Loucy (cell line): ENCODE measurements around the gene TMEM37.
"Not testable (repeated sequence)": the region's sequence is repeated elsewhere in the genome, so short reads cannot be mapped to it uniquely, and the experiment has no call there.

Experiments
- H2AFZ ChIP-seq: fragments of 200-600 bp; sonication (generic); 2 replicates; pipeline ENCODE4 v1.6.0; 2016; ENCODE audit warnings: antibody characterized with exemption, mild to moderate bottlenecking, low read length, moderate library complexity
- H3F3A ChIP-seq: fragments of 200-600 bp; 2 replicates; pipeline ENCODE4 v1.6.0; 2016; ENCODE audit warnings: antibody characterized with exemption, low read depth, mild to moderate bottlenecking
- H3K27me3 ChIP-seq: fragments of 200-600 bp; sonication (generic); 2 replicates; pipeline ENCODE4 v1.6.1; 2014; ENCODE audit warnings: low read length, mild to moderate bottlenecking; ENCODE audit not compliant: insufficient read depth, poor library complexity, severe bottlenecking
- H3K36me3 ChIP-seq: fragments of 200-600 bp; sonication (generic); 2 replicates; pipeline ENCODE4 v1.6.1; 2016; ENCODE audit warnings: low read length; ENCODE audit not compliant: insufficient read depth
- H3K4me1 ChIP-seq: fragments of 200-600 bp; sonication (generic); 2 replicates; pipeline ENCODE4 v1.5.1; 2014; ENCODE audit warnings: low read length, mild to moderate bottlenecking; ENCODE audit not compliant: insufficient read depth, poor library complexity, severe bottlenecking
- H3K4me2 ChIP-seq: fragments of 200-600 bp; sonication (generic); 2 replicates; pipeline ENCODE4 v1.6.0; 2014; ENCODE audit warnings: antibody characterized with exemption, low read length, low read depth, mild to moderate bottlenecking; ENCODE audit not compliant: poor library complexity, severe bottlenecking
- H3K4me3 ChIP-seq: fragments of 200-600 bp; sonication (generic); 2 replicates; pipeline ENCODE4 v1.5.1; 2014; ENCODE audit warnings: low read length, mild to moderate bottlenecking, mixed read lengths; ENCODE audit not compliant: poor library complexity, severe bottlenecking
- H3K79me2 ChIP-seq: fragments of 200-600 bp; sonication (generic); 2 replicates; pipeline ENCODE4 v1.6.1; 2014; ENCODE audit warnings: low read length; ENCODE audit not compliant: insufficient read depth
- H3K9ac ChIP-seq: fragments of 200-600 bp; sonication (generic); 2 replicates; pipeline ENCODE4 v1.6.0; 2014; ENCODE audit warnings: mild to moderate bottlenecking, low read depth, low read length, moderate library complexity; ENCODE audit not compliant: poor library complexity, severe bottlenecking
- H3K9me2 ChIP-seq: fragments of 200-600 bp; sonication (generic); replicated peaks from 2 replicates; pipeline ENCODE4 v1.6.1; 2016; ENCODE audit warnings: low read depth, low read length, mixed read lengths
- H3K9me3 ChIP-seq: fragments of 200-600 bp; sonication (generic); 2 replicates; pipeline ENCODE4 v1.6.1; 2014; ENCODE audit warnings: mild to moderate bottlenecking, antibody characterized with exemption, low read length, low read depth; ENCODE audit not compliant: insufficient read depth
- H4K20me1 ChIP-seq: fragments of 200-600 bp; sonication (generic); 2 replicates; pipeline ENCODE4 v1.6.0; 2014; ENCODE audit warnings: antibody characterized with exemption, low read length, mild to moderate bottlenecking; ENCODE audit not compliant: insufficient read depth, poor library complexity, severe bottlenecking
- EZH2phosphoT487 ChIP-seq: fragments of 200-600 bp; IDR thresholded peaks from 2 replicates; pipeline ENCODE4 v1.6.1; 2018; ENCODE audit warnings: antibody characterized with exemption, mild to moderate bottlenecking, moderate library complexity, borderline replicate concordance
- TF ChIP-seq, protein P1 (sequence below): fragments of 200-600 bp; sonication (generic); conservative IDR thresholded peaks from 2 replicates; pipeline ENCODE4 v1.5.1; 2014; ENCODE audit warnings: mild to moderate bottlenecking, antibody characterized with exemption, low read length

TMEM37 gene

DNA sequence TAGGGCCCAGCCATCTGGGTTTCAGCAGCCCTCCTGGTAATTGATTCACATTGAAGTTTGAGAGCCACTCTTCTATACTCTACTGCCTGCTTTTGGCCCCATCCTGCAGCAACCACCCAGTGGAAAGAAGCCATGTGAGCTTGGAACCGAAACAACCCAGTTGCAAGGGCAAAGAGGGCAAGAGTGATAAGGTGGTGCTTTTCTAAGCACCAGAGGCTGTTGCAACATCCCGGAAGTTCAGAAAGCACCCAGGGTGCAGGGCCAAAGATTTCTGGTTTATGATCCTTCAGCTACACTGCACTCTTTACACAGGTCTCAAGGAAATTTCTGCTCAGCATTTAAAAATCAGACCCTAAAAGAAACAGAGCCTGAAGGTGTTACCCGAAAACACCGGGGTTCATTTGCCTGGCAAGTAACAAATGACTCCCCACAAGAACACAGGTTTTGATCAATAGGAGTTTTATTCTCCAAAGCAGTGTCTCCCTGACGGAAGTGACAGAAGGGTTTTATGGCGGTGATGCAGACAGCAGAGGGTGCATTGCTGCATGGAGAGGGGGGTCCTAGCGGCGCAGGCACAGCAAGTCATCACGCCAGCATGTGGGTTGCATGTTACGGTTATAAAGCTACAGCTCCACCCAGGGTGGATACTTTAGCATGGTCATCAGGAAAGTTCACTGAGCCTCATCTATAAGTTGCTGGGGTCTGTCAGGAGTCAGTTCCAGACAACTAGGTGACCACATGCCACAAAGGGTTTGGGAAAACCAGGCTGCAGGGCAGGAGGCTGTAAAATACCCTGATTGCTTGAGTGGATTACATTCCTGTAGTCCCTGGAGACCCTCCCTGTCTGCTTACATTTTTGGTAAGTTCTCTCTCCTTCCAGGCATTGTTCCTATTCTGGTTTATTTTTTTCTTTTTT, 28.8 kb upstream of the TMEM37 start:
- H4K20me1 ChIP-seq = no peaks in the 10 kb centered on the region
- H3K27me3 ChIP-seq = no peaks in the 10 kb centered on the region
- no peaks in the 10 kb centered on the region for H3K79me2 ChIP-seq
- no peaks in the 10 kb centered on the region for H3K9me2 ChIP-seq
- H3K36me3 ChIP-seq = no peaks in the 10 kb centered on the region
- no peak overlapping the region for H2AFZ ChIP-seq
- TF ChIP-seq, protein P1, sequence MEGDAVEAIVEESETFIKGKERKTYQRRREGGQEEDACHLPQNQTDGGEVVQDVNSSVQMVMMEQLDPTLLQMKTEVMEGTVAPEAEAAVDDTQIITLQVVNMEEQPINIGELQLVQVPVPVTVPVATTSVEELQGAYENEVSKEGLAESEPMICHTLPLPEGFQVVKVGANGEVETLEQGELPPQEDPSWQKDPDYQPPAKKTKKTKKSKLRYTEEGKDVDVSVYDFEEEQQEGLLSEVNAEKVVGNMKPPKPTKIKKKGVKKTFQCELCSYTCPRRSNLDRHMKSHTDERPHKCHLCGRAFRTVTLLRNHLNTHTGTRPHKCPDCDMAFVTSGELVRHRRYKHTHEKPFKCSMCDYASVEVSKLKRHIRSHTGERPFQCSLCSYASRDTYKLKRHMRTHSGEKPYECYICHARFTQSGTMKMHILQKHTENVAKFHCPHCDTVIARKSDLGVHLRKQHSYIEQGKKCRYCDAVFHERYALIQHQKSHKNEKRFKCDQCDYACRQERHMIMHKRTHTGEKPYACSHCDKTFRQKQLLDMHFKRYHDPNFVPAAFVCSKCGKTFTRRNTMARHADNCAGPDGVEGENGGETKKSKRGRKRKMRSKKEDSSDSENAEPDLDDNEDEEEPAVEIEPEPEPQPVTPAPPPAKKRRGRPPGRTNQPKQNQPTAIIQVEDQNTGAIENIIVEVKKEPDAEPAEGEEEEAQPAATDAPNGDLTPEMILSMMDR = no peak
- no peak for TF ChIP-seq EZH2phosphoT487
- no peaks in the 10 kb centered on the region for H3K9me3 ChIP-seq
- no peak overlapping the region for H3K4me3 ChIP-seq
- no peaks in the 10 kb centered on the region for H3K4me1 ChIP-seq
- H3F3A ChIP-seq = no peaks in the 10 kb centered on the region
- no peak overlapping the region for H3K9ac ChIP-seq
- H3K4me2 ChIP-seq = no peak overlapping the region

DNA sequence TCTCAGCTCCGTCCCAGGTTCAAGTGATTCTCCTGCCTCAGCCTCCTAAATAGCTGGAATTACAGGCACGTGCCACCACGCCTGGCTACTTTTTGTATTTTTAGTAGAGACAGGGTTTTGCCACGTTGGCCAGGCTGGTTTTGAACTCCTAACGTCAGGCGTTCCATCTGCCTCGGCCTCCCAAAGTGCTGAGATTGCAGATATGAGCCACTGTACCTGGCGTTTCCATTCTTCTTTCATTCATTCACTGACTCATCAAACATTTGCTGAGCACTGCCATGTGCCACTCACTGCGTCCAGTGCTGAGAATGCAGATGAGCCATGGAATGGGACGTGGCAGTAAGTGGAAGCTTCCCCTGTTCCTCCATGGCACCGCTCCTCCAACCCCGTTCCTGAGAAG, 28.0 kb upstream of the TMEM37 start:
- H3K27me3 ChIP-seq, H3K36me3 ChIP-seq, H3K4me1 ChIP-seq, H4K20me1 ChIP-seq, H2AFZ ChIP-seq, H3K9ac ChIP-seq, H3K9me3 ChIP-seq, H3K4me2 ChIP-seq, H3F3A ChIP-seq, H3K4me3 ChIP-seq, H3K79me2 ChIP-seq, H3K9me2 ChIP-seq: not testable (repeated sequence)

DNA sequence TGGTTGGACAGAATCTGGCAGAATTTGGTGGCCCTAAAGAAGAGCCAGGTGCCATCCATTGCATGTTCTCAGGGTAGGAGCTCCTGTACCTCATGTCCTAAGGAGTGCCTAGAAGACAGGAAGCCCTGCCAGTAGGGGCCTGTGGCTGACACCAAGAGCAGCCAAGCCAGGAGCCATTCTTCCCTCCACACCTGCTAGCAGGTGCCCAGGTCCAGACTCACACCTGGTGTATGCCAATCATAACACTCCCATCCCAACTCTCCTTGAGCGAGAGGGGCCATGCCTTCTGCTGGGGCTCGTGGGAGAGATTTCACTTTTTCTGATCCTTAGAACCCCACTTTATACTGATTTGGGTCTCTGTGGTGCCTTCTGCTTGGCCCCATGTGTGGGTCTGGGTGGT, 26.5 kb upstream of the TMEM37 start:
- TF ChIP-seq EZH2phosphoT487 = no peak
- TF ChIP-seq, protein P1 = no peak
- Histone ChIP-seq H3K4me1 (no peaks in the 10 kb centered on the region), H3K36me3 (no peaks in the 10 kb centered on the region), H3K4me2 (no peak overlapping the region), H3K9ac (no peak overlapping the region), H3K27me3 (no peaks in the 10 kb centered on the region), H3K9me2 (no peaks in the 10 kb centered on the region), H3K79me2 (no peaks in the 10 kb centered on the region), H3F3A (no peaks in the 10 kb centered on the region), H2AFZ (no peak overlapping the region), H3K9me3 (no peaks in the 10 kb centered on the region), H3K4me3 (no peak overlapping the region), H4K20me1 (no peaks in the 10 kb centered on the region)
